ENCODE measurements around the gene COPB1.

COPB1 gene

DNA sequence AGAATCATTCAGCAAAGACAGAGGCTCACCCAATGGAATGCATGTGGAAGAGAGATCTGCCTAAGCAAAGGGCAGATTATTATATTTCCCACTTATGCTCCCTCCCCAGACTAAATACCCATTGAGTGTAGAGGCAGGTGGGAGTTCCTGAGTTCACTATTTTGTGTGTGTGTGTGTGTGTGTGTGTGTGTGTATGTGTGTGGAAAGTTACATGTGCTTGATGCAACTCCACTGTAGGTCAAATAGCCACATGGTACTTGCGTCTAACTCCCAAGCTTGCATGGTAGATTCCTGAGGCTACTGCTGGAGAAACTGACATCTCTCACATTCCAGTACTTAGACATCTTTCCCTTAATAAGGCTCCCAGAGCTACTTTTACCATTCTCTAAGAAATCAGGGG, 3.4 kb upstream of the COPB1 start:
- Histone ChIP-seq H3K36me3 (ENCODE audit: insufficient read depth, low read length) (peaks cover 39% of the 10 kb centered on the region), H3K4me1 (ENCODE audit: insufficient read depth, low read length, poor library complexity, severe bottlenecking) (peaks cover 11% of the 10 kb centered on the region), H2AFZ (ENCODE audit: low read length) (no peak overlapping the region), H3K9ac (ENCODE audit: low read depth, low read length, poor library complexity, severe bottlenecking) (no peak overlapping the region), H3K4me2 (ENCODE audit: low read depth, low read length, poor library complexity, severe bottlenecking) (no peak overlapping the region), H3K79me2 (ENCODE audit: insufficient read depth, low read length) (peaks cover 14% of the 10 kb centered on the region), H3K27me3 (ENCODE audit: insufficient read depth, low read length, poor library complexity, severe bottlenecking) (no peaks in the 10 kb centered on the region), H3K4me3 (ENCODE audit: low read length, poor library complexity, severe bottlenecking) (no peak overlapping the region), H3K9me3 (ENCODE audit: insufficient read depth, low read depth, low read length) (no peaks in the 10 kb centered on the region), H3K9me2 (replicated peaks; ENCODE audit: low read depth, low read length) (no peaks in the 10 kb centered on the region), H3F3A (ENCODE audit: low read depth) (no peaks in the 10 kb centered on the region), H4K20me1 (ENCODE audit: insufficient read depth, low read length, poor library complexity, severe bottlenecking) (peaks cover 13% of the 10 kb centered on the region)
- TF ChIP-seq, protein P1, sequence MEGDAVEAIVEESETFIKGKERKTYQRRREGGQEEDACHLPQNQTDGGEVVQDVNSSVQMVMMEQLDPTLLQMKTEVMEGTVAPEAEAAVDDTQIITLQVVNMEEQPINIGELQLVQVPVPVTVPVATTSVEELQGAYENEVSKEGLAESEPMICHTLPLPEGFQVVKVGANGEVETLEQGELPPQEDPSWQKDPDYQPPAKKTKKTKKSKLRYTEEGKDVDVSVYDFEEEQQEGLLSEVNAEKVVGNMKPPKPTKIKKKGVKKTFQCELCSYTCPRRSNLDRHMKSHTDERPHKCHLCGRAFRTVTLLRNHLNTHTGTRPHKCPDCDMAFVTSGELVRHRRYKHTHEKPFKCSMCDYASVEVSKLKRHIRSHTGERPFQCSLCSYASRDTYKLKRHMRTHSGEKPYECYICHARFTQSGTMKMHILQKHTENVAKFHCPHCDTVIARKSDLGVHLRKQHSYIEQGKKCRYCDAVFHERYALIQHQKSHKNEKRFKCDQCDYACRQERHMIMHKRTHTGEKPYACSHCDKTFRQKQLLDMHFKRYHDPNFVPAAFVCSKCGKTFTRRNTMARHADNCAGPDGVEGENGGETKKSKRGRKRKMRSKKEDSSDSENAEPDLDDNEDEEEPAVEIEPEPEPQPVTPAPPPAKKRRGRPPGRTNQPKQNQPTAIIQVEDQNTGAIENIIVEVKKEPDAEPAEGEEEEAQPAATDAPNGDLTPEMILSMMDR (conservative IDR thresholded peaks at IDR 0.05; ENCODE audit: low read length) = no peak
- TF ChIP-seq EZH2phosphoT487 (IDR thresholded peaks at IDR 0.05; ENCODE audit: borderline replicate concordance) = no peak

DNA sequence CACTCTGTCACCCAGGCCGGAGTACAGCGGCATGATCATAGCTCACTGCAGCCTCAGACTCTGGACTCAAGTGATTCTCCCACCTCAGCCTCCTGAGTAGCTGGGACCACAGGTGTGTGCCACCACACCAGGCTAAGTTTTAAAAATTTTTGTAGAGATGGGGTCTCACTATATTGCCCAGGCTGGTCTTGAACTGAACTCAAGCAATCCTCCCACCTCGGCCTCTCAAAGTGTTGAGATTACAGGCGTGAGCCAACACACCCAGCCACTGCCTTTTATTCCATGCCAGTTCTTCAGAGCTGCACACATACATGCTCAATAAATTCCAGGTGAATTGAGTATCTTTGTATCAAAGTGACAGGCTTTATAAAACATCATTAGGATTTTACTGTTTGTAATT, 2.4 kb upstream of the COPB1 start:
- H3K27me3 ChIP-seq (ENCODE audit: insufficient read depth, low read length, poor library complexity, severe bottlenecking) = no peaks in the 10 kb centered on the region
- no peak overlapping the region for H3K4me3 ChIP-seq (ENCODE audit: low read length, poor library complexity, severe bottlenecking)
- TF ChIP-seq, protein P1 (conservative IDR thresholded peaks at IDR 0.05; ENCODE audit: low read length) = no peak
- TF ChIP-seq EZH2phosphoT487 (IDR thresholded peaks at IDR 0.05; ENCODE audit: borderline replicate concordance) = no peak
- no peaks in the 10 kb centered on the region for H3K9me3 ChIP-seq (ENCODE audit: insufficient read depth, low read depth, low read length)
- no peak overlapping the region for H3K9ac ChIP-seq (ENCODE audit: low read depth, low read length, poor library complexity, severe bottlenecking)
- H3K4me2 ChIP-seq (ENCODE audit: low read depth, low read length, poor library complexity, severe bottlenecking) = no peak overlapping the region
- H3F3A ChIP-seq (ENCODE audit: low read depth) = no peaks in the 10 kb centered on the region
- peaks cover 12% of the 10 kb centered on the region for H3K4me1 ChIP-seq (ENCODE audit: insufficient read depth, low read length, poor library complexity, severe bottlenecking)
- peaks cover 21% of the 10 kb centered on the region for H4K20me1 ChIP-seq (ENCODE audit: insufficient read depth, low read length, poor library complexity, severe bottlenecking)
- peaks cover 29% of the 10 kb centered on the region; the same call in 1 of the 2 replicates for H3K36me3 ChIP-seq (ENCODE audit: insufficient read depth, low read length)
- H2AFZ ChIP-seq (ENCODE audit: low read length) = no peak overlapping the region
- H3K9me2 ChIP-seq (replicated peaks; ENCODE audit: low read depth, low read length) = no peaks in the 10 kb centered on the region
- peaks cover 23% of the 10 kb centered on the region for H3K79me2 ChIP-seq (ENCODE audit: insufficient read depth, low read length)

GRCh38 chr11:14500181-14500651, 605 bp upstream of the COPB1 start:
- Histone ChIP-seq H3K79me2 (ENCODE audit: insufficient read depth, low read length) (peaks cover 41% of the 10 kb centered on the region), H2AFZ (ENCODE audit: low read length) (peak overlapping the region; percentile 93), H3K4me3 (ENCODE audit: low read length, poor library complexity, severe bottlenecking) (peak overlapping the region; percentile 94), H3K4me2 (ENCODE audit: low read depth, low read length, poor library complexity, severe bottlenecking) (peak overlapping the region; percentile 85), H3F3A (ENCODE audit: low read depth) (no peaks in the 10 kb centered on the region), H3K9ac (ENCODE audit: low read depth, low read length, poor library complexity, severe bottlenecking) (peak overlapping the region; percentile 88), H3K9me2 (replicated peaks; ENCODE audit: low read depth, low read length) (no peaks in the 10 kb centered on the region), H3K27me3 (ENCODE audit: insufficient read depth, low read length, poor library complexity, severe bottlenecking) (no peaks in the 10 kb centered on the region), H4K20me1 (ENCODE audit: insufficient read depth, low read length, poor library complexity, severe bottlenecking) (peaks cover 23% of the 10 kb centered on the region), H3K36me3 (ENCODE audit: insufficient read depth, low read length) (peaks cover 18% of the 10 kb centered on the region; the same call in 1 of the 2 replicates), H3K9me3 (ENCODE audit: insufficient read depth, low read depth, low read length) (no peaks in the 10 kb centered on the region), H3K4me1 (ENCODE audit: insufficient read depth, low read length, poor library complexity, severe bottlenecking) (peaks cover 12% of the 10 kb centered on the region)
- TF ChIP-seq, protein P1 (conservative IDR thresholded peaks at IDR 0.05; ENCODE audit: low read length) = no peak
- TF ChIP-seq EZH2phosphoT487 (IDR thresholded peaks at IDR 0.05; ENCODE audit: borderline replicate concordance) = no peak

All from Loucy (cell line).